Stimulated activated memory B cell treated with anti-CD40 and anti-IgM and Interleukin-4, amounts not matched to agents 10 μg/mL and 1 μg/mL and 100 μg/mL, for 72 hours (primary cell): ENCODE measurements around the gene PSMB3.
A peak's percentile ranks its signal among the peaks of the same experiment; 100 is the strongest.
"Not testable (repeated sequence)": the region's sequence is repeated elsewhere in the genome, so short reads cannot be mapped to it uniquely, and the experiment has no call there.

ENCODE experiments used
- ATAC-seq: fragments of 150-1000 bp; cut with Tn5 transposase; 2 replicates; pipeline ENCODE4 v1.10.0; 2021
- H3K27ac Mint-ChIP-seq: one replicate; pipeline ENCODE4 v1.8.0; 2022; ENCODE audit warnings: mild to moderate bottlenecking, mixed read lengths
- H3K27me3 Mint-ChIP-seq: one replicate; pipeline ENCODE4 v1.8.0; 2022; ENCODE audit warnings: mixed read lengths
- H3K36me3 Mint-ChIP-seq: one replicate; pipeline ENCODE4 v1.8.0; 2022; ENCODE audit warnings: mixed read lengths
- H3K4me1 Mint-ChIP-seq: one replicate; pipeline ENCODE4 v1.8.0; 2022; ENCODE audit warnings: mixed read lengths
- H3K4me3 Mint-ChIP-seq: one replicate; pipeline ENCODE4 v1.8.0; 2022; ENCODE audit warnings: mild to moderate bottlenecking, moderate library complexity, mixed read lengths
- H3K9me3 Mint-ChIP-seq: one replicate; pipeline ENCODE4 v1.8.0; 2022; ENCODE audit warnings: mixed read lengths

The PSMB3 gene

DNA sequence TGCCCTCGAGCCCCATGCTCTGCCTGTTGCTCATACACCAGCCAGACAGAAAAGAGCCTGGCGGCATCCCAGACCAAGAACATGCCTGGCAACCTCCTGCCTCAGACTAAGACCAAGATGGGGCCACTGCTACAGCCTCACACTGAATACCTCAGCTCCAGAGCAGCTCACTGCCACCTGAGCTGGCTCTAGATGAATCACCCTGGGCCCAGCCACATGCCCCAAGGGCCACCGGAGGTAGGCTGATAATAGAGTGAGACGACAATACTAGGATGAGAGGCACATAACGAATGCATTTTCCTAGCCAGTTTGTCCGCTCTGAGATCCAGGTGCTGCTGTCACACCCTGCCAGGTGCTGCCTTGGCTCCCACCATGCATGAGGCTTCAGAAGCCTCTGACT is 33.8 kb downstream of the PSMB3 start:
- Mint-ChIP-seq H3K4me1 (peaks cover 12% of the 10 kb centered on the region), H3K27me3 (no peaks in the 10 kb centered on the region), H3K27ac (no peak overlapping the region), H3K36me3 (peaks cover 36% of the 10 kb centered on the region), H3K9me3 (no peaks in the 10 kb centered on the region), H3K4me3 (no peak overlapping the region)
- no peak for ATAC-seq

DNA sequence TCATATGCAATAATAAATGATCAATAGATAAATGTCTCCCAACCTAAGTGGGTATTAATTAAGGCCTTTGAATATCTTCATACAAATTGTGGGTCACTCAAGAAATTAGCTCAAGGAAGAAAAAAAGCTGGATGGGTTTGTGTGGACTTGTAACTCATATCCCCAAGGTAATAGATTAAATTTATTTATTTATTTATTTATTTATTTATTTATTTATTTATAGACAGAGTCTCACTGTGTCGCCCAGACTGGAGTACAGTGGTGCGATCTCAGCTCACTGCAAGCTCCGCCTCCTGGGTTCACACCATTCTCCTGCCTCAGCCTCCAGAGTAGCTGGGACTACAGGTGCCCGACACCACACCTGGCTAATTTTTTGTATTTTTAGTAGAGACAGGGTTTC is 35.5 kb downstream of the PSMB3 start:
- Mint-ChIP-seq H3K4me1 (peaks cover 12% of the 10 kb centered on the region), H3K36me3 (peaks cover 36% of the 10 kb centered on the region)
- H3K4me3 Mint-ChIP-seq, H3K27me3 Mint-ChIP-seq, H3K9me3 Mint-ChIP-seq, H3K27ac Mint-ChIP-seq, ATAC-seq: not testable (repeated sequence)

DNA sequence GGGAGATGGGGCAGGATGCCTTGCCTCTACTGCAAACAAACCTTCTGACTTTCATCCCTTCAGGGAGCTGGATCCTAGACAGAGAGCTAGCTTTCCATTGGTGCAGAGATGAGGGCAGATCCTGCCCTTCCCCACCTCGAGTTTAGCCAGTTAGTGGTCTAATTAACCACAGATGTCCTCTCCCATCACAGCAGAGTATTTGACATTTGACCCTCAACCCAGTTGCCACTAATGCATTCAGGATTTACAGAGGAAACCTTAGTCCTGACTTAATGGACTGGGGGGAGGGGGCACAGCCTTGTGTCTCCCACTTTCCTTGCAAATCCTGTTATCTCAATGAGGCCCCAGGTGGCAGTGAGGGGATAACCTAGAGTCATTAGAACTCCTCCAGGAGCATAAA is 36.6 kb downstream of the PSMB3 start:
- Mint-ChIP-seq H3K4me3 (no peak overlapping the region), H3K36me3 (peaks cover 34% of the 10 kb centered on the region), H3K27me3 (no peaks in the 10 kb centered on the region), H3K4me1 (peaks cover 20% of the 10 kb centered on the region), H3K9me3 (no peaks in the 10 kb centered on the region), H3K27ac (no peak overlapping the region)
- no peak for ATAC-seq

DNA sequence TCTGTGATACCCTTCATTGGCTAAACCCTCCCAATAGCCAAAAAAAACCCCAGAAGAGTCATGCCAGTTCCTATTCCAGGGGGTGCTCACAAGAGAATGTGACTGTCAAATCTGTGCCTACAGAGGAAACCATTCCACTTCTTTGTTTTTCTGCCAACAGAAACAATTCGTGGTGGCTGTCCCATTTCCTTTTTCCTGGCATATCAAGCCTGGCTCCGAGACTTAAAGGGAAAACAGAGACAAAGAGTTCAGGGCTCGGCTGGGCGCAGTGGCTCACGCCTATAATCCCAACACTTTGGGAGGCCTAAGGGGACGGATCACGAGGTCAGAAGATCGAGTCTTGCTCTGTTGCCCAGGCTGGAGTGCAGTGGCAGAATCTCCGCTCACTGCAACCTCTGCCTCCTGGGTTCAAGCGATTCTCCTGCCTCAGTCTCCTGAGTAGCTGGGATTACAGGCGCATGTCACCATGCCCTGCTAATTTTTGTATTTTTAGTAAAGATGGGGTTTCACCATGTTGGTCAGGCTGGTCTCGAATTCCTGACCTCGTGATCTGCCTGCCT is 37.7 kb downstream of the PSMB3 start:
- H3K36me3 Mint-ChIP-seq = peaks cover 28% of the 10 kb centered on the region
- not testable (repeated sequence) for H3K4me3 Mint-ChIP-seq, H3K9me3 Mint-ChIP-seq, H3K27me3 Mint-ChIP-seq, H3K27ac Mint-ChIP-seq, ATAC-seq
- peaks cover 24% of the 10 kb centered on the region for H3K4me1 Mint-ChIP-seq

DNA sequence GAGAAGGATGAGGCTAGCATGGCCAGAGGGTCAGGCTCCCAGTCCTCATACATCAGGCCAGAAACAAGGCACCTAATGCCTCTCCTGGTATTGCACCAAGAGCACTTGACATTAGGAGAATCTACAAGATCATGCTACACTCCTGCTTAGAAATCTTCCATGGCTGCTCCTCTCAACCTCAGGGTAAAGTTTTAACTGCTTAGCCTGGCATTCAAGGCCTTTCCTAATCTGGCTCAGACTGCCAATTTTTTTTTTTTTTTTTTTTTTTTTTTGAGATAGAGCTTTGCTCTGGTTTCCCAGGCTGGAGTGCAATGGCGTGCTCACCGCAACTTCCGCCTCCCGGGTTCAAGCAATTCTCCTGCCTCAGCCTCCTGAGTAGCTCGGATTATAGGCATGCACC is 38.6 kb downstream of the PSMB3 start:
- Mint-ChIP-seq H3K4me1 (peaks cover 25% of the 10 kb centered on the region), H3K36me3 (peaks cover 19% of the 10 kb centered on the region), H3K27me3 (no peaks in the 10 kb centered on the region), H3K9me3 (no peaks in the 10 kb centered on the region), H3K4me3 (no peak overlapping the region), H3K27ac (no peak overlapping the region)
- ATAC-seq = no peak

DNA sequence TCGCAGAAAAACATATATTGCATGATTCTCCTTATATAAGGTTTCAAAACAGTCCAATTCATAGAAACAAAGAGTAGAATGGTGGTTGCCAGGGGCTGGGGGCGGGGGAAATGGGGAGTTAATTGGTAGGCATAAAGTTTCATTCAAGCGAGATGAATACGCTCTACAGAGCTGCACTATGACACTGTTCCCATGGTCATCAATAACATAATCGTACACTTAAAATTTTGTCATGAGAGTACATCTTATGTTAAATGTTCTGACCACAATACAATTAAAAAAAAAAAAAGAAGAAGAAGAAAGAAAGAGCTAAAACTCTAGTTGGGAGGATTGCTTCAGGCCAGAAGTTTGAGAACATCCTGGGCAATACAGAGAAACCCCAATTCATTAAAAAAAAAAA is 41.7 kb downstream of the PSMB3 start:
- peaks cover 46% of the 10 kb centered on the region for H3K4me1 Mint-ChIP-seq
- H3K27me3 Mint-ChIP-seq = no peaks in the 10 kb centered on the region
- ATAC-seq = no peak
- no peak overlapping the region for H3K4me3 Mint-ChIP-seq
- no peaks in the 10 kb centered on the region for H3K9me3 Mint-ChIP-seq
- H3K27ac Mint-ChIP-seq = no peak overlapping the region
- peaks cover 18% of the 10 kb centered on the region for H3K36me3 Mint-ChIP-seq

DNA sequence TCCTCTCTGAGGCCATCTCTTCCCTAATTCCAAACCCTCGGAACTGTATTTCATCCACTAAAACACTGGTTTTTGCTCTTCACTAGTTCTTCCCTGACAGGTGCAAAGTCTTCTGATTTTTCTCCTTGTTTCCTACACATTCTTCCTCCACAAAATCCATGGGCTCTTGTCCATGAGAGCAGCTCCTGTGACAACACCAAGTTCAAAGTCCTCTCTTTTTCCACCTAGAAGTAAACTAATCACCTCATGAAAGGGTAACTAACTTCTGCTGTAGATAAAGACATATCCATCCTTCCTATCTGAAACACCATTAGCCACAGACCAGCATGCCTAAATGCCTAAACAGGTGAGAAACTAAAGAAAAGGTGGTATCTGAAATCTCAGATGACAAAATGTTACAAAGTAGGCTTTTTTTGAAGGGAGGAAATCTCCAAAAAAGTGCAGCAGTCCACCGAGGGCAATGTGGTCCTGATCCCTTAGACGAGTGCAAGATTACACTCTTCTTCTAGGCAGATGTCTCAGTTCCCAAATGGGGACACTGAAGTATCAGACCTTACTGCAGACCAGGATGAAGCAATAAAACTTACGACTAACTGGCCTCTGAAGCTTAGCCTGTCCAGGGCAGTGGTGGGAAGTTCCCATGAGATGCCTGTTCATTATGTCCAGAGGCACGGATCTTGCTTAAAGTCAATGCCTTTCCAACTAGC is 44.1 kb downstream of the PSMB3 start:
- Mint-ChIP-seq H3K4me1 (peaks cover 48% of the 10 kb centered on the region), H3K36me3 (peaks cover 30% of the 10 kb centered on the region), H3K27me3 (no peaks in the 10 kb centered on the region), H3K9me3 (no peaks in the 10 kb centered on the region), H3K27ac (no peak overlapping the region), H3K4me3 (peak overlapping the region; percentile 19)
- ATAC-seq = no peak

DNA sequence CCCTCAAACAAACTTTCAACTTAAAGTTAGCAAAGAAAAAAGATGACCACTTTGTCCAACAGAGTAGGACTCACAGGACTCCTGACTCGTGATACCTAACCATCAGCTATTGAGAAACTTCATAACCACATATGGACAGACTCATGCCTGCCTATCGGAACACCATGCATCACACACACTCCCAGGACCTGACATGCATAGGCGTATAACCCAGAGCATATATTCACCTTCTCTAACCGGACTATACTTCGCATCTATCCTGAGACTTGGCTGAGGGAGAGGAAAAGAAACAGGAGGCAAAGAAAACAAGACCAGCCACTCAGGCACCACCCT is 44.6 kb downstream of the PSMB3 start:
- H3K27ac Mint-ChIP-seq = no peak overlapping the region
- no peaks in the 10 kb centered on the region for H3K27me3 Mint-ChIP-seq
- peaks cover 48% of the 10 kb centered on the region for H3K4me1 Mint-ChIP-seq
- peaks cover 35% of the 10 kb centered on the region for H3K36me3 Mint-ChIP-seq
- H3K9me3 Mint-ChIP-seq = no peaks in the 10 kb centered on the region
- peak overlapping the region; percentile 19 for H3K4me3 Mint-ChIP-seq
- no peak for ATAC-seq

DNA sequence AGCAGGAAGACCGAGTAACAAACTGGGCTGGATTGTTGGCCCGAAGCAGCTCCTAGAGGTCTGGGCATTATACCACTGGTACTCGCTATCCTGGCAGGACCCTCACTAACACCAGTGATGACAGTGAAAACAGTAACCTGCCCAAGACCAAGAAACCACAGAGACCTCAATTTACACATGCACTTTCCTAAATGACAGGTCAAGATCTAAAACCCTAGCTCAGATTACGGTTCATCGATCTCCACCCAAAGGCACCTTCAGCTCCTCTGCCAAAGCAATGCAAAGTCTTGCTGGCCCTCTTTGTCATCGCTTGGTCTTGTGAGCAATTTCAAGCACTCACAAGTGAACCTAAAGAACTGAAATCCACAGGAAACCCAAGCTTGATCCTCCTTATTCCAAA is 45.3 kb downstream of the PSMB3 start:
- no peak for ATAC-seq
- Mint-ChIP-seq H3K4me3 (peak overlapping the region; percentile 94), H3K9me3 (no peaks in the 10 kb centered on the region), H3K27me3 (no peaks in the 10 kb centered on the region), H3K36me3 (peaks cover 40% of the 10 kb centered on the region), H3K27ac (peak overlapping the region; percentile 87), H3K4me1 (peaks cover 48% of the 10 kb centered on the region)

DNA sequence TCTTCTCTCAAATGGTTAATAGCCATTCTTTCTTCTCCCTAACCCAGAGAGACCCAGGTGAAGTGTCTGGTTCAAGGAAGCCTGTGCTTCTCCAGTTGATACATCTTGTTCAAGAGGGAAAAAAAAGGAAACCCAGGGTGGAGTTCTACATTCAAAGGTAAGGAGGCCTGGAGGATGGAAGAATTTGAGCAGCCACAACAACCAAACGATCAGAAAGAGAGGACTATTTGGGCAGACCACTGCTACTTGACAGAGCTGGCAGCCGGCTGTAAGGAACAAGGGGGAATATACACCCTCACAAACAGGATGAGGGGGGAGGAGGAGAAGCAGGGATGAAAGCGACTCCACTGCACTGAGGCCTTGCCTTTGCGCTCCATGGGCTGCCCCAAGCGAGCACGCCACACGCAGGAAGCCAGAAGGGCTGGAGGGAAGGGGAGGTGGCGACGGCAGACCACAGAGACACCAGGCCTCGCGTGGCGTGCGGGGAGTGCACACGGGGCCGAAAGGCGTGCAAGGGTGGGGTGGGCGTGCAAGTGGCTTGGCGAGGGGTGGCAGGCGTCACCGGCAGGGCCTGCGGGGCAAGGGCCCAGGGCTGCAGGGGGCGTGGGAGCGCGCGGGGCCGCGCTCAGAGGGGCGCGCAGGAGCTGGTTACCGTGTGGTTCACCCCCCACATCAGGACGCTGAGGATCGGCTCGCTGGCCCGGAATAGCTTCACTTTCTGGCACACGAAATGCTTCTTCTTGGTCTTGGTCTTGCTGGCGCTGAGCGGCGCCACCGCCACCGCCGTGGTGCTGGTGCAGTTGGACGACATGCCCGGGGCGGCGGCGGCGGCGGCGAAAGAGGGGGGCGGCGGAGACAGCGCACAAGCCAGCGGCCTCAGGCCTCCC is 46.3 kb downstream of the PSMB3 start:
- peak overlapping the region; percentile 94 for H3K4me3 Mint-ChIP-seq
- peaks cover 43% of the 10 kb centered on the region for H3K4me1 Mint-ChIP-seq
- peaks cover 43% of the 10 kb centered on the region for H3K36me3 Mint-ChIP-seq
- peak overlapping the region; percentile 87 for H3K27ac Mint-ChIP-seq
- no peaks in the 10 kb centered on the region for H3K9me3 Mint-ChIP-seq
- no peaks in the 10 kb centered on the region for H3K27me3 Mint-ChIP-seq
- peak; percentile 62 for ATAC-seq

DNA sequence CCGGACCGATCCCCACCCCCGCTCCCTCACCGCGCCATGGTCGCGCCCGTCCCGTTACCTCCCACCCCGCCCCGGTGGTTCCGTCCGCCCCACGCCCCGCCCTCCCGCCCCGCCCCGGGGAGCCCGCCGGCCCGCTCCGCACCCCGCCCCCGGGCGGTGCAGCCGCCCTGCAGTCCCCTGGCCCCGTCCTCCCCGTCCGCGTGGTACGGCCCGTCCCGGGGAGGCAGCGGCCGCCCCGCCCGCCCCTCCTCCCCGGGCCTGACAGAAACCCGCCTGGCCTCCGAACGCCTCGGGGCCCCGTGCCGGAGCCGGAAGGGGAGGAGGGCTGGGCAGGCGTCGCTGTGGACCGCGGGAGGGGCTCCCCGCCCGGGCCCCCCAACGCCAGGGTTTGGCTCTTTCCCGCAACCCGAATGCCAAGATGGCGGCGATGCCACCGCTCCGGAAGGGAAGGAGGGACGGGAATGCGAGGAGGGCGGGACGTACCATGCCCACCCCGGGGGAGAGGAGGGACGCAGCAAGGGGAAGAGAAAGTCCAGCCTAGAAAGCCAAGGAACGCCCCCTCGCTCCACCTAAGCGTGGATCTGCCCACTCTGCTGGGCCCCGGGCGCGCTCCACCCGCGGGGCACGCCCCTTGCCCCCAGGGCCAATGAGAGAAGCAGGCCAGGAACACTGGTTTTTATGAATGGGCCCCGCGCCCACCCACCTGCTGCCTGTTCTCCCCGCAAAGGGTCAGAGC is 47.1 kb downstream of the PSMB3 start, which contains the start of gene PIP4K2B:
PIP4K2B (minus strand) TSS at position 56 of the 736 bp plus-strand sequence. CDS start 132 bp downstream, outside the sequence.
- H3K9me3 Mint-ChIP-seq = no peaks in the 10 kb centered on the region
- H3K4me3 Mint-ChIP-seq = peak within 1 kb of the TSS; percentile 94
- peak; percentile 93 for ATAC-seq
- peaks cover 35% of the 10 kb centered on the region for H3K4me1 Mint-ChIP-seq
- H3K27me3 Mint-ChIP-seq = no peaks in the 10 kb centered on the region
- H3K27ac Mint-ChIP-seq = peak within 1 kb of the TSS; percentile 87
- peaks cover 43% of the 10 kb centered on the region for H3K36me3 Mint-ChIP-seq

DNA sequence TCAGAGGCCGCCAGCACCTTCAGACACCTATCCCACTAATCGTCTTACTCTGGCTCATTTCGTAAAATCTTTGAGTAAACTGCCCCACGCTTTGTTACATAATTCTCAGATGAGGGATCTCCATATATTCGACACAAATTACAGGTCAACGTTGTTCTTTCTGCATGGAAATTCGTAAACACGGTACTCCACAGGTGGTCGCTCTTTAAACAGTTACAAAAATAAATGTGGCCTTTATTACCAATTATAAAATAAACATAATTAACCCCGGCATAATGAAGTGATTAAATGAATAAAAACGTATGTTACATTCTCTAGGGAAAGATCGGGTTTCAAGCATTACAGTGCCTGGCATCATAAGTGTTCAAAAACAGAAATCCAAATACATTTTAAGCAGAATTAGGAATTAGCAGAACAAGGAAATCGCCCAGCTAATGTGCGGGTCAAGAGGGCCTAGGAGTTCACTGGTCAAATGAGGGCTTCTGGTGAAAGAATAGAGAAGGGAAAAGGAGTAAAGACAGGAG is 47.8 kb downstream of the PSMB3 start:
- peaks cover 43% of the 10 kb centered on the region for H3K36me3 Mint-ChIP-seq
- H3K9me3 Mint-ChIP-seq = no peaks in the 10 kb centered on the region
- no peak for ATAC-seq
- H3K27me3 Mint-ChIP-seq = no peaks in the 10 kb centered on the region
- H3K4me3 Mint-ChIP-seq = peak overlapping the region; percentile 87
- H3K4me1 Mint-ChIP-seq = peaks cover 35% of the 10 kb centered on the region
- peak overlapping the region; percentile 87 for H3K27ac Mint-ChIP-seq

DNA sequence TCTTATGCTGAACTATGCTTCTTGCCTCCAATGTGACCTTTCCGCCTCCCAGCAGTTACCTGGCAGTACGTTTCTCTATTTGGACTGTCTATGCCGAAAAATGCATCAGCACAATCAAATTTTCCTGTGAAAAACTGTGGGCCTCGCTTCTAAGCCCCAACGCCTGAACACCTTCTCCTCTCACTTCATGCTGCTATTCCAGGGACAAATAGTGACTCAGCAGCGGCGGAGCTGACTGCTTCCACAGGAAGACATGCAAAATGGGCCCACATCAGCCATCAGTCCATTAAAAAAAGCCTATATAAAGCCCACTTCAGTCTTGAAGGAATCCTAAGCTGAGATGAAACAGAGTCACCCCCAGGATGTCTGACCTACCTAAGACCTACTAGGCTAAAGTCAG is 57.3 kb downstream of the PSMB3 start:
- H3K36me3 Mint-ChIP-seq = peaks cover 38% of the 10 kb centered on the region
- H3K4me3 Mint-ChIP-seq = no peak overlapping the region
- H3K4me1 Mint-ChIP-seq = no peaks in the 10 kb centered on the region

More for the DNA sequence above, 57.3 kb downstream of the PSMB3 start:
- no peak for ATAC-seq
- no peaks in the 10 kb centered on the region for H3K9me3 Mint-ChIP-seq
- no peak overlapping the region for H3K27ac Mint-ChIP-seq
- H3K27me3 Mint-ChIP-seq = no peaks in the 10 kb centered on the region
